Activated CD4-positive, alpha-beta T cell treated with anti-CD3 and anti-CD28 coated beads for 36 hours (primary cell): Measurements from ENCODE around the gene TMEM238L. TPM values are rescaled to one million over a fixed set of nuclear protein-coding genes. Genes with fewer than 3 reads are reported as not detected.
A peak's percentile ranks its signal among the peaks of the same experiment; 100 is the strongest.

ENCODE experiments used
- ATAC-seq: fragments of 200-7000 bp; cut with Tn5 transposase; one replicate; pipeline ENCODE4 v1.10.0; 2021; ENCODE audit warnings: mild to moderate bottlenecking, moderate library complexity
- CTCF ChIA-PET: fragments of 350-600 bp; sonication (Branson Sonifier 250); formaldehyde crosslinking; loops from one replicate; lab custom pipeline; 2021; ENCODE audit warnings: antibody characterized with exemption; lab: Charles Lee
- POLR2A ChIA-PET: fragments of 350-600 bp; sonication (Branson Sonifier 250); formaldehyde crosslinking; loops from one replicate; lab custom pipeline; 2021; ENCODE audit warnings: antibody characterized with exemption, inconsistent platforms; lab: Charles Lee
- DNase-seq: peaks from one replicate; pipeline ENCODE4 v3.0.0-alpha.2; 2020
- H3K27ac Mint-ChIP-seq: one replicate; pipeline ENCODE4 v1.8.0; 2021; ENCODE audit warnings: mixed read lengths
- H3K27me3 Mint-ChIP-seq: one replicate; pipeline ENCODE4 v1.8.0; 2021; ENCODE audit warnings: mixed read lengths
- H3K36me3 Mint-ChIP-seq: one replicate; pipeline ENCODE4 v1.8.0; 2021; ENCODE audit warnings: low read depth, mixed read lengths
- H3K4me1 Mint-ChIP-seq: one replicate; pipeline ENCODE4 v1.8.0; 2021; ENCODE audit warnings: mixed read lengths
- H3K4me3 Mint-ChIP-seq: one replicate; pipeline ENCODE4 v1.8.0; 2021; ENCODE audit warnings: mild to moderate bottlenecking, moderate library complexity, mixed read lengths
- H3K9me3 Mint-ChIP-seq: one replicate; pipeline ENCODE4 v1.8.0; 2021; ENCODE audit warnings: low read depth, mixed read lengths
- intact Hi-C, 2 experiments: fragments of 100-400 bp; cut with DNase I in 1 of 2; cut with micrococcal nuclease in 1 of 2; formaldehyde crosslinking; loops; one replicate each; pipeline versions ENCODE4 v1.14.2 to v1.15.1; 2022 to 2024; cut with DNase I, micrococcal nuclease
- total RNA-seq, 2 experiments: library from RNA; stranded (reverse); gene quantifications; one replicate each; pipeline ENCODE4 v1.2.3, GENCODE V29; 2021

The TMEM238L gene
- total RNA-seq, 2 experiments from 2014 or later: not detected

- no peak overlapping the region for H3K27ac Mint-ChIP-seq
- H3K4me3 Mint-ChIP-seq: no peak overlapping the region
- ATAC-seq (no peak), DNase-seq (no peak)
- H3K4me1 Mint-ChIP-seq: no peaks in the 10 kb centered on the region
- intact Hi-C loops: no loop called here
- no peaks in the 10 kb centered on the region for H3K9me3 Mint-ChIP-seq
- CTCF ChIA-PET: interaction anchor here (0.5 kb wide), 1 partner anchor 99 kb away, joined by 3 read pairs; no protein-coding TSS in a partner anchor
- POLR2A ChIA-PET: no interaction called here
- no peaks in the 10 kb centered on the region for H3K36me3 Mint-ChIP-seq
- peaks cover 2% of the 10 kb centered on the region for H3K27me3 Mint-ChIP-seq
These were observed 24.1 kb upstream of the TMEM238L start for GRCh38 chr17:10827898-10828552.

- no peak for DNase-seq
- no peak for ATAC-seq
- H3K27ac Mint-ChIP-seq: no peak overlapping the region
- H3K9me3 Mint-ChIP-seq: no peaks in the 10 kb centered on the region
- ChIA-PET CTCF (interaction anchor here (0.7 kb wide), 1 partner anchor 16 kb away, joined by 3 read pairs; no protein-coding TSS in a partner anchor), POLR2A (no interaction called here)
- intact Hi-C loops: no loop called here
- H3K4me3 Mint-ChIP-seq: no peak overlapping the region
- H3K4me1 Mint-ChIP-seq: no peaks in the 10 kb centered on the region
- H3K36me3 Mint-ChIP-seq: no peaks in the 10 kb centered on the region
- peaks cover 2% of the 10 kb centered on the region for H3K27me3 Mint-ChIP-seq
These were observed 21.0 kb upstream of the TMEM238L start for GRCh38 chr17:10824874-10825273.

GRCh38 chr17:10821770-10822169 lies 17.9 kb upstream of the TMEM238L start:
- no peaks in the 10 kb centered on the region for H3K36me3 Mint-ChIP-seq
- intact Hi-C loops: no loop called here
- H3K27me3 Mint-ChIP-seq: peaks cover 2% of the 10 kb centered on the region
- no peak for DNase-seq
- H3K4me1 Mint-ChIP-seq: no peaks in the 10 kb centered on the region
- ATAC-seq: no peak
- no peak overlapping the region for H3K4me3 Mint-ChIP-seq
- ChIA-PET CTCF (no interaction called here), POLR2A (no interaction called here)
- no peaks in the 10 kb centered on the region for H3K9me3 Mint-ChIP-seq
- H3K27ac Mint-ChIP-seq: no peak overlapping the region

GRCh38 chr17:10821054-10821453 lies 17.2 kb upstream of the TMEM238L start:
- Mint-ChIP-seq H3K9me3 (no peaks in the 10 kb centered on the region), H3K36me3 (no peaks in the 10 kb centered on the region)

GRCh38 chr17:10815319-10815718 lies 11.4 kb upstream of the TMEM238L start:
- peaks cover 2% of the 10 kb centered on the region for H3K27me3 Mint-ChIP-seq
- CTCF ChIA-PET: no interaction called here

More at GRCh38 chr17:10821054-10821453, 17.2 kb upstream of the TMEM238L start:
- no peak for ATAC-seq
- Mint-ChIP-seq H3K4me1 (no peaks in the 10 kb centered on the region), H3K27ac (no peak overlapping the region), H3K4me3 (no peak overlapping the region), H3K27me3 (peaks cover 2% of the 10 kb centered on the region)
- ChIA-PET CTCF (no interaction called here), POLR2A (no interaction called here)
- no peak for DNase-seq
- intact Hi-C loops: no loop called here

GRCh38 chr17:10814075-10814474 lies 10.2 kb upstream of the TMEM238L start:
- ATAC-seq (no peak), DNase-seq (no peak)
- Mint-ChIP-seq H3K4me3 (no peak overlapping the region), H3K27me3 (peaks cover 2% of the 10 kb centered on the region), H3K9me3 (no peaks in the 10 kb centered on the region), H3K27ac (no peak overlapping the region), H3K4me1 (no peaks in the 10 kb centered on the region), H3K36me3 (no peaks in the 10 kb centered on the region)
- POLR2A ChIA-PET: no interaction called here
- intact Hi-C loops: no loop called here
- CTCF ChIA-PET: interaction anchor here (0.6 kb wide), 1 partner anchor 194 kb away, joined by 3 read pairs; no protein-coding TSS in a partner anchor

More at GRCh38 chr17:10815319-10815718, 11.4 kb upstream of the TMEM238L start:
- no peak for DNase-seq
- no peak for ATAC-seq
- Mint-ChIP-seq H3K36me3 (no peaks in the 10 kb centered on the region), H3K27ac (no peak overlapping the region), H3K4me1 (no peaks in the 10 kb centered on the region), H3K4me3 (no peak overlapping the region), H3K9me3 (no peaks in the 10 kb centered on the region)
- POLR2A ChIA-PET: no interaction called here
- intact Hi-C loops: no loop called here

GRCh38 chr17:10812674-10813073 lies 8.8 kb upstream of the TMEM238L start:
- Mint-ChIP-seq H3K36me3 (no peaks in the 10 kb centered on the region), H3K27me3 (peaks cover 2% of the 10 kb centered on the region), H3K4me1 (no peaks in the 10 kb centered on the region), H3K4me3 (no peak overlapping the region), H3K27ac (no peak overlapping the region), H3K9me3 (no peaks in the 10 kb centered on the region)
- intact Hi-C loops: no loop called here
- DNase-seq: no peak
- no peak for ATAC-seq
- ChIA-PET CTCF (interaction anchor here (0.9 to 1.0 kb wide), 2 partner anchors 40 to 127 kb away, joined by 3 read pairs; no protein-coding TSS in a partner anchor), POLR2A (no interaction called here)

- Mint-ChIP-seq H3K4me3 (no peak overlapping the region), H3K4me1 (no peaks in the 10 kb centered on the region), H3K27ac (no peak overlapping the region), H3K36me3 (no peaks in the 10 kb centered on the region), H3K27me3 (peaks cover 2% of the 10 kb centered on the region), H3K9me3 (no peaks in the 10 kb centered on the region)
- ATAC-seq (no peak), DNase-seq (no peak)
- intact Hi-C loops: no loop called here
- ChIA-PET POLR2A (no interaction called here), CTCF (interaction anchor here (0.6 kb wide), 1 partner anchor 15 kb away, joined by 3 read pairs; no protein-coding TSS in a partner anchor)
These were observed 5.7 kb upstream of the TMEM238L start for GRCh38 chr17:10809605-10810004.

GRCh38 chr17:10807704-10808128 lies 3.8 kb upstream of the TMEM238L start:
- intact Hi-C loops: no loop called here
- ChIA-PET CTCF (interaction anchor here (0.5 kb wide), 1 partner anchor 56 kb away, joined by 5 read pairs; no protein-coding TSS in a partner anchor), POLR2A (no interaction called here)
- no peaks in the 10 kb centered on the region for H3K36me3 Mint-ChIP-seq
- DNase-seq (peak; percentile 16), ATAC-seq (no peak)
- no peak overlapping the region for H3K27ac Mint-ChIP-seq
- no peaks in the 10 kb centered on the region for H3K9me3 Mint-ChIP-seq
- H3K4me1 Mint-ChIP-seq: no peaks in the 10 kb centered on the region
- H3K27me3 Mint-ChIP-seq: peaks cover 2% of the 10 kb centered on the region
- no peak overlapping the region for H3K4me3 Mint-ChIP-seq

GRCh38 chr17:10806545-10807262 lies 2.8 kb upstream of the TMEM238L start:
- ATAC-seq: no peak
- POLR2A ChIA-PET: no interaction called here

GRCh38 chr17:10805911-10806310 lies 2.0 kb upstream of the TMEM238L start:
- ChIA-PET POLR2A (no interaction called here), CTCF (interaction anchor here (0.7 kb wide), 1 partner anchor 58 kb away, joined by 3 read pairs; no protein-coding TSS in a partner anchor)
- Mint-ChIP-seq H3K4me1 (no peaks in the 10 kb centered on the region), H3K4me3 (no peak overlapping the region), H3K27me3 (no peaks in the 10 kb centered on the region), H3K36me3 (no peaks in the 10 kb centered on the region), H3K27ac (no peak overlapping the region), H3K9me3 (no peaks in the 10 kb centered on the region)
- no peak for DNase-seq
- no peak for ATAC-seq
- intact Hi-C loops: no loop called here

More at GRCh38 chr17:10806545-10807262, 2.8 kb upstream of the TMEM238L start:
- peaks cover 2% of the 10 kb centered on the region for H3K27me3 Mint-ChIP-seq
- no peak overlapping the region for H3K4me3 Mint-ChIP-seq
- CTCF ChIA-PET: interaction anchor here (0.7 to 0.9 kb wide), 2 partner anchors 34 to 58 kb away, joined by 3 read pairs; no protein-coding TSS in a partner anchor
- DNase-seq: no peak
- no peaks in the 10 kb centered on the region for H3K36me3 Mint-ChIP-seq
- no peak overlapping the region for H3K27ac Mint-ChIP-seq
- intact Hi-C loops: no loop called here
- no peaks in the 10 kb centered on the region for H3K4me1 Mint-ChIP-seq
- H3K9me3 Mint-ChIP-seq: no peaks in the 10 kb centered on the region
